Left ventricle myocardium inferior (tissue), 1 donor: ENCODE measurements around the gene RRP1B. TPM values are rescaled to one million over a fixed set of nuclear protein-coding genes. Genes with fewer than 3 reads are reported as not detected.

Experiments
- DNase-seq: peaks from one replicate; pipeline ENCODE4 v3.0.0-alpha.2; 2020
- H3K27ac ChIP-seq: fragments of 200-600 bp; replicated peaks from 2 replicates; pipeline ENCODE4 v1.8.0; 2021
- H3K27me3 ChIP-seq: fragments of 200-600 bp; 2 replicates; pipeline ENCODE4 v1.8.0; 2021; ENCODE audit warnings: low read depth
- H3K36me3 ChIP-seq: fragments of 200-600 bp; 2 replicates; pipeline ENCODE4 v1.8.0; 2021
- H3K4me1 ChIP-seq: fragments of 200-600 bp; 2 replicates; pipeline ENCODE4 v1.8.0; 2021
- H3K4me3 ChIP-seq: fragments of 200-600 bp; 2 replicates; pipeline ENCODE4 v1.8.0; 2021; ENCODE audit warnings: mild to moderate bottlenecking, moderate library complexity
- H3K9me3 ChIP-seq: fragments of 200-600 bp; replicated peaks from 2 replicates; pipeline ENCODE4 v1.8.0; 2021
- CTCF ChIP-seq: fragments of 200-600 bp; IDR thresholded peaks from 2 replicates; pipeline ENCODE4 v1.8.0; 2021; ENCODE audit warnings: antibody characterized with exemption, mild to moderate bottlenecking, borderline replicate concordance
- intact Hi-C: fragments of 100-400 bp; cut with micrococcal nuclease; formaldehyde crosslinking; loops from one replicate; pipeline ENCODE4 v1.11.0; 2022
- total RNA-seq: library from RNA; stranded (reverse); fragmentation: NEBNext Ultra II Directional; extraction: Animal tissue kit (Norgen Biotek cat#: 25700); gene quantifications from one replicate; pipeline ENCODE4 v1.2.1, GENCODE V29; 2021
- donor health status: DM: no; HTN: yes; CAD: no; lungs with severe emphysema.

The RRP1B gene
- total RNA-seq, 1 donor from 2014 or later, result 8.9 TPM

GRCh38 chr21:43689556-43690337 lies 30.4 kb downstream of the RRP1B start:
- Histone ChIP-seq H3K9me3 (no peaks in the 10 kb centered on the region), H3K4me1 (peaks cover 16% of the 10 kb centered on the region), H3K27ac (no peak overlapping the region), H3K4me3 (no peak overlapping the region), H3K27me3 (no peaks in the 10 kb centered on the region), H3K36me3 (peaks cover 100% of the 10 kb centered on the region)
- TF ChIP-seq CTCF, result no peak
- DNase-seq, result no peak
- intact Hi-C loops, result no loop called here

DNA sequence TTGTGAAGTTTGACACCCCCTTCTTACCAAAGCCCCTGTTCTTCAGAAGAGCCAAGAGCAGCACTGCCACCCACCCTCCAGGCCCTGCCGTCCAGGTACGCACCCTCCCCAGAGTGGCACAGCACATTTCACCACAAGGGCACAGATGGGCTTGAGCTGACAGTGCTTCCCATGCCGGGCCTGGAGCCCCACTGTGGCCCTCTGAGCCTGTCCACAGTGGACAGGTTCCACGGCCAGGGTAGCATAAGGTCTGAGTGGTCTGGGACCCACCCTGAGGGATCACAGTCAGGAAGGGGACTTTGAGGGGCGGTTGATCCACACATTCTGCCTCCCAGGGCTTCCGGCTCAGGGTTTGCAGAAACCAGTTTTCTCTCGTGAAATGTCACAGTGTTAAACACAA lies 31.0 kb downstream of the RRP1B start:
- H3K4me1 ChIP-seq, result peaks cover 16% of the 10 kb centered on the region
- no peak for TF ChIP-seq CTCF

DNA sequence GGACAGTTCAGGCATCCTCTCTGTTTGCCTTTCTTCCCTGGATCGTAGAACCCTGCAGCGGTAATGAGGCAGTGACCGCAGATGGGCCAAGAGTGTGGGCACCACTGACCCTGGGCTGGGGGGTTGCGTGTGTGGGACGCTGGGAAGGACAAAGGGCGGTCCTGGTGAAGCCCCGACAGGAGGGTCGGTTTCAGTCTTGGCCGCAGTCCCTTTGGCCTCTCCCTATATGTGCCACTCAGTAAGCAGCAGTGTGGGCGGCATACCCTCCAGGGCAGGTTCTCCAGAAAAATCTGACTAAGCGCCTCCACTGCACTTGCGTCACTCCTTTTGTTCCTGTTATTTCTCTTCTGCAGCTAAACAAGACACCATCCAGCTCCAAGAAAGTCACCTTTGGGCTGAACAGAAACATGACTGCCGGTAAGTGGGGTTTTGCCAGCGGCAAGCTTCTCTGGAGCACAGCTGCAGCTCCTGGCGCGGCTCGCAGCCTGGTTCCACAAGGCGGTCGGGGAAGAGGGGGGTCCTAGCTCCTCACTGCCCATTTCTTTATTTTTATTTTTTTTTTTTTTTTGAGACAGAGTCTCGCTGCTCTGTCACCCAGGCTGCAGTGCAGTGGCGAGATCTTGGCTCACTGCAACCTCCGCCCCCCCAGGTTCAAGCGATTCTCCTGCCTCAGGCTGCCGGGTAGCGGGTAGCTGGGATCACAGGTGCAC lies 31.9 kb downstream of the RRP1B start:
- DNase-seq, result no peak
- Histone ChIP-seq H3K4me3 (no peak overlapping the region), H3K36me3 (peaks cover 89% of the 10 kb centered on the region), H3K9me3 (no peaks in the 10 kb centered on the region), H3K27me3 (no peaks in the 10 kb centered on the region), H3K4me1 (peaks cover 16% of the 10 kb centered on the region), H3K27ac (no peak overlapping the region)
- intact Hi-C loops, result no loop called here
- TF ChIP-seq CTCF, result no peak

More for the DNA sequence above, 31.0 kb downstream of the RRP1B start:
- intact Hi-C loops, result no loop called here
- Histone ChIP-seq H3K9me3 (no peaks in the 10 kb centered on the region), H3K27ac (no peak overlapping the region), H3K36me3 (peaks cover 95% of the 10 kb centered on the region), H3K4me3 (no peak overlapping the region), H3K27me3 (no peaks in the 10 kb centered on the region)
- no peak for DNase-seq

GRCh38 chr21:43691801-43692200 lies 32.4 kb downstream of the RRP1B start:
- no peaks in the 10 kb centered on the region for H3K27me3 ChIP-seq
- no peak overlapping the region for H3K4me3 ChIP-seq
- intact Hi-C loops, result no loop called here
- no peaks in the 10 kb centered on the region for H3K9me3 ChIP-seq
- H3K27ac ChIP-seq, result no peak overlapping the region
- peaks cover 16% of the 10 kb centered on the region for H3K4me1 ChIP-seq
- TF ChIP-seq CTCF, result no peak
- H3K36me3 ChIP-seq, result peaks cover 87% of the 10 kb centered on the region
- no peak for DNase-seq

DNA sequence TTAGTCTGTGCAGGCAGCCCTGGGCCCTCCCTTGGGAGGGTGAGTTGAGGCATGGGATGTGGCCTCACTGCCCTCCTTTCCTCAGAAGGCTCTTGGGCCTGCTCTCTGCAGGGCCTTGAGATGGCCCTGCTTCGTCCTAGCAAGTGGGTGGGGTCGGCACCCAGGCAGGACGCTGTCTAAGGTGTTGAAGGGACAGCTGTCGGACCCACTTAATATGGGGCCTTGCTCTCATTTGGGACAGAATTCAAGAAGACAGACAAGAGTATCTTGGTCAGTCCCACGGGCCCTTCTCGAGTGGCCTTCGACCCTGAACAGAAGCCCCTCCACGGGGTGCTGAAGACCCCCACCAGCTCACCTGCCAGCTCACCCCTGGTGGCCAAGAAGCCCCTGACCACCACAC lies 33.6 kb downstream of the RRP1B start:
- Histone ChIP-seq H3K9me3 (no peaks in the 10 kb centered on the region), H3K36me3 (peaks cover 81% of the 10 kb centered on the region), H3K4me3 (no peak overlapping the region), H3K4me1 (peaks cover 7% of the 10 kb centered on the region), H3K27ac (no peak overlapping the region), H3K27me3 (no peaks in the 10 kb centered on the region)
- intact Hi-C loops, result no loop called here
- DNase-seq, result no peak
- no peak for TF ChIP-seq CTCF
